GM19463 (cell line): ENCODE measurements around the gene LYRM1.
"Not testable (repeated sequence)": the region's sequence is repeated elsewhere in the genome, so short reads cannot be mapped to it uniquely, and the experiment has no call there.

Experiments
- ATAC-seq: cut with Tn5 transposase; IDR thresholded peaks from one replicate; pipeline ENCODE4 v1.9.1; 2021; ENCODE audit warnings: mild to moderate bottlenecking, moderate library complexity; ENCODE audit not compliant: unreplicated experiment

The LYRM1 gene

GRCh38 chr16:20973201-20973600, 72.6 kb downstream of the LYRM1 start:
- not testable (repeated sequence) for ATAC-seq
